ENCODE measurements around the gene CIAO3. TPM values are rescaled to one million over a fixed set of nuclear protein-coding genes. Genes with fewer than 3 reads are reported as not detected.

Gene CIAO3
- total and polyA plus RNA-seq, 12 donors: 18.7 to 62.9 (median 26.1) TPM

- ATAC-seq (no peak), DNase-seq (no peak)
- Histone ChIP-seq H3K9me3 (no peaks in the 10 kb centered on the region), H3K4me3 (no peak overlapping the region), H3K27me3 (peaks cover 6 to 36% (median 10%) of the 10 kb centered on the region in 7 donors), H3K4me1 (peaks cover 0 to 3% (median 0%) of the 10 kb centered on the region in 9 donors), H3K27ac (no peak overlapping the region), H3K36me3 (no peaks in the 10 kb centered on the region)
- 71 to 74% methylated on average over 17 of the region's 17 CpGs for WGBS, 2 donors
- intact Hi-C loops (cut with DNase I): no loop called here
- TF ChIP-seq CTCF (IDR thresholded peaks at IDR 0.05): no peak
Measured at GRCh38 chr16:762595-763268, 21.9 kb upstream of the CIAO3 start.

GRCh38 chr16:761625-762513 lies 21.1 kb upstream of the CIAO3 start:
- intact Hi-C loops (cut with DNase I): no loop called here
- Histone ChIP-seq H3K4me1 (peaks cover 0 to 7% (median 0%) of the 10 kb centered on the region in 9 donors), H3K36me3 (no peaks in the 10 kb centered on the region), H3K4me3 (no peak overlapping the region), H3K27ac (no peak overlapping the region), H3K27me3 (peaks cover 6 to 36% (median 10%) of the 10 kb centered on the region in 7 donors), H3K9me3 (no peaks in the 10 kb centered on the region)
- TF ChIP-seq CTCF (IDR thresholded peaks at IDR 0.05): no peak
- WGBS, 2 donors: 64 to 68% methylated on average over 22 of the region's 22 CpGs
- DNase-seq (no peak), ATAC-seq (no peak)

- WGBS, 2 donors: 75 to 77% methylated on average over 37 of the region's 37 CpGs
- DNase-seq: no peak
- intact Hi-C loops (cut with DNase I): no loop called here
Measured at GRCh38 chr16:760545-761343, 19.9 kb upstream of the CIAO3 start, which contains the start of gene MSLN. MSLN (plus strand) TSS chr16:760734; CDS start chr16:762681, 1,947 bp downstream.

More at GRCh38 chr16:760545-761343, 19.9 kb upstream of the CIAO3 start, which contains the start of gene MSLN:
- Histone ChIP-seq H3K27me3 (peaks cover 6 to 36% (median 10%) of the 10 kb centered on the region in 7 donors), H3K4me1 (peaks cover 0 to 7% (median 0%) of the 10 kb centered on the region in 9 donors), H3K4me3 (no peak within 1 kb of the TSS), H3K27ac (no peak within 1 kb of the TSS), H3K9me3 (no peaks in the 10 kb centered on the region), H3K36me3 (no peaks in the 10 kb centered on the region)
- no peak for ATAC-seq
- TF ChIP-seq CTCF (IDR thresholded peaks at IDR 0.05): no peak
